ENCODE data around the gene PPP1R18. TPM values are rescaled to one million over a fixed set of nuclear protein-coding genes. Genes with fewer than 3 reads are reported as not detected.

Gene PPP1R18
- total and polyA plus RNA-seq, 2 experiments from 2014 or later: 11.3 to 12.0 TPM

DNA sequence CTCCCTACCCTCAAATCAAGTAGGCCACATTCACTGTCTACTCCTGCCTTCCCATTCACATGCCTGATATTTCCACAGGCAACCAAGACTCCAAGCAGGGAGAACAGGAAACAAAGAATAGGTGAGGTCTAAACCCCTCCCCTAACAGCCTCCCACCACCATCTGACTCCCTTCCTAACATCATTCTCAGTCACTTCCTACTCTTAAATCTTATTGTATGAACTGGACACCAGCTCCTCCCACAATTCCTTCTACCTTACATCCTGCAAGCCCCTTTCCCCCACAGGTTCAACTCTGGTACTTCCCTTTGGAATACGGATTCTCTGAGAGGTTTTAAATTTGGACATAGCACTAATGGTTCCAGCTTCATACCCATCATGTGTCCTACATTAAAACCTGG, 40.5 kb downstream of the PPP1R18 start:
- H3K9me3 ChIP-seq (ENCODE audit: low read depth): no peaks in the 10 kb centered on the region
- peaks cover 50% of the 10 kb centered on the region for H3K79me2 ChIP-seq
- H3K27me3 ChIP-seq: no peaks in the 10 kb centered on the region
- H2AFZ ChIP-seq: no peak overlapping the region
- no peak for DNase-seq (ENCODE audit: low spot score)
- no peak overlapping the region for H3K4me3 ChIP-seq
- peak overlapping the region; percentile 89 for H3K4me2 ChIP-seq
- H3K9me2 ChIP-seq (replicated peaks; ENCODE audit: insufficient read depth): no peaks in the 10 kb centered on the region
- WGBS (ENCODE audit: low lambda C conversion rate, missing lambda C conversion rate): 88% methylated on average over 1 of the region's 1 CpG
- peaks cover 19% of the 10 kb centered on the region for H3K4me1 ChIP-seq (ENCODE audit: insufficient read depth)
- TF ChIP-seq EZH2 (IDR thresholded peaks at IDR 0.05; ENCODE audit: borderline replicate concordance) (no peak), EZH2phosphoT487 (IDR thresholded peaks at IDR 0.05; ENCODE audit: low read depth, severe bottlenecking, unreplicated experiment) (no peak)
- TF ChIP-seq, protein P1, sequence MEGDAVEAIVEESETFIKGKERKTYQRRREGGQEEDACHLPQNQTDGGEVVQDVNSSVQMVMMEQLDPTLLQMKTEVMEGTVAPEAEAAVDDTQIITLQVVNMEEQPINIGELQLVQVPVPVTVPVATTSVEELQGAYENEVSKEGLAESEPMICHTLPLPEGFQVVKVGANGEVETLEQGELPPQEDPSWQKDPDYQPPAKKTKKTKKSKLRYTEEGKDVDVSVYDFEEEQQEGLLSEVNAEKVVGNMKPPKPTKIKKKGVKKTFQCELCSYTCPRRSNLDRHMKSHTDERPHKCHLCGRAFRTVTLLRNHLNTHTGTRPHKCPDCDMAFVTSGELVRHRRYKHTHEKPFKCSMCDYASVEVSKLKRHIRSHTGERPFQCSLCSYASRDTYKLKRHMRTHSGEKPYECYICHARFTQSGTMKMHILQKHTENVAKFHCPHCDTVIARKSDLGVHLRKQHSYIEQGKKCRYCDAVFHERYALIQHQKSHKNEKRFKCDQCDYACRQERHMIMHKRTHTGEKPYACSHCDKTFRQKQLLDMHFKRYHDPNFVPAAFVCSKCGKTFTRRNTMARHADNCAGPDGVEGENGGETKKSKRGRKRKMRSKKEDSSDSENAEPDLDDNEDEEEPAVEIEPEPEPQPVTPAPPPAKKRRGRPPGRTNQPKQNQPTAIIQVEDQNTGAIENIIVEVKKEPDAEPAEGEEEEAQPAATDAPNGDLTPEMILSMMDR (IDR thresholded peaks at IDR 0.05; ENCODE audit: poor library complexity): no peak
- H4K20me1 ChIP-seq (ENCODE audit: insufficient read depth, poor library complexity, severe bottlenecking): peaks cover 8% of the 10 kb centered on the region
- H3K27ac ChIP-seq: peak overlapping the region; percentile 52
- H3K36me3 ChIP-seq (replicated peaks; ENCODE audit: insufficient read depth, low read depth): no peaks in the 10 kb centered on the region

DNA sequence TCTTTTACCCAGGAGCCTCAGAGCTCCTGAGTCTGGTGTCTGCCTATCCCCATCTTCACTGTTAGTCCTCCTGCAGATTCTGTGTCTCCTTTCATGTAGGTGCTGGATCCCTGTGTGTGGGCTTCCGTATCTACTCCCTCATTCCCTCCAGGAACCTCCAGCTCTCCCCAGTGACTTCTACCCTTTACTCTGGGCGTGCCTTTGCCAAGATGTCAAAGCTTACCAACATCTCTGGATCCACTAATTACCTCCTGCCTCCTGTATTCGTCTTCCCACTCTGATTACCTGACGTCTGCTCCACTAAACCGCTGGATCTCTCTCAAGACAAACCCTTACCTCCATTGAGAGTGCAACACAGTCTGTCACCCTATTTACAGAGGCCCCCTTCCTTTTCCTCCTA, 41.7 kb downstream of the PPP1R18 start:
- TF ChIP-seq EZH2 (IDR thresholded peaks at IDR 0.05; ENCODE audit: borderline replicate concordance): no peak
- no peak for TF ChIP-seq EZH2phosphoT487 (IDR thresholded peaks at IDR 0.05; ENCODE audit: low read depth, severe bottlenecking, unreplicated experiment)
- TF ChIP-seq, protein P1 (IDR thresholded peaks at IDR 0.05; ENCODE audit: poor library complexity): no peak
- no peaks in the 10 kb centered on the region for H3K27me3 ChIP-seq
- H3K9me3 ChIP-seq (ENCODE audit: low read depth): no peaks in the 10 kb centered on the region
- WGBS (ENCODE audit: low lambda C conversion rate, missing lambda C conversion rate): 87% methylated on average over 5 of the region's 5 CpGs
- no peak overlapping the region for H2AFZ ChIP-seq
- H3K27ac ChIP-seq: no peak overlapping the region
- peaks cover 19% of the 10 kb centered on the region for H3K4me1 ChIP-seq (ENCODE audit: insufficient read depth)
- H3K4me2 ChIP-seq: no peak overlapping the region
- H3K9me2 ChIP-seq (replicated peaks; ENCODE audit: insufficient read depth): no peaks in the 10 kb centered on the region
- no peak overlapping the region for H3K4me3 ChIP-seq
- no peak for DNase-seq (ENCODE audit: low spot score)
- H3K36me3 ChIP-seq (replicated peaks; ENCODE audit: insufficient read depth, low read depth): no peaks in the 10 kb centered on the region
- peaks cover 8% of the 10 kb centered on the region for H4K20me1 ChIP-seq (ENCODE audit: insufficient read depth, poor library complexity, severe bottlenecking)
- H3K79me2 ChIP-seq: peaks cover 50% of the 10 kb centered on the region

DNA sequence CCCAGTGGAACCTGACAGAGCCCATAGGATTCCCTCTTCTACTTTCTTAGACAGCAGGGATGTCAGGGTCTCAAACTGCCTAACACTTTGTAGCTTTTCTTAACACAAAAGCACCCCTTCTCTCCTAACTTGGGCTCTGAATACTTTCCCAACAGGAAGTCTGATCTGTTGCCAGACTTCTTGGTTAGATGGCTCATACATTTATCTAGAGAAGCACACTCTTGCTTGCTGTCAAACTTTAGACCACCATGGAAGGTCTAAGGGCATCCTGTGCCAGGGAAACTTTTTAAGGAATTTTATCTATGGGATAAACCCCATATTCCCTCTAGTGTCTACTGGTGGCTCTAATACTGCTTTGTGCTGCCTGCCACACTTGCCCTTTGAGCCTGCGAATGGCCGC, 42.8 kb downstream of the PPP1R18 start:
- no peaks in the 10 kb centered on the region for H3K9me2 ChIP-seq (replicated peaks; ENCODE audit: insufficient read depth)
- no peaks in the 10 kb centered on the region for H3K9me3 ChIP-seq (ENCODE audit: low read depth)
- H3K27ac ChIP-seq: no peak overlapping the region
- no peaks in the 10 kb centered on the region for H3K36me3 ChIP-seq (replicated peaks; ENCODE audit: insufficient read depth, low read depth)
- no peak overlapping the region for H2AFZ ChIP-seq
- H3K4me3 ChIP-seq: no peak overlapping the region
- no peak overlapping the region for H3K4me2 ChIP-seq
- DNase-seq (ENCODE audit: low spot score): no peak
- H3K27me3 ChIP-seq: no peaks in the 10 kb centered on the region
- H3K4me1 ChIP-seq (ENCODE audit: insufficient read depth): peaks cover 16% of the 10 kb centered on the region
- WGBS (ENCODE audit: low lambda C conversion rate, missing lambda C conversion rate): 93% methylated on average over 2 of the region's 2 CpGs
- peaks cover 41% of the 10 kb centered on the region for H3K79me2 ChIP-seq
- TF ChIP-seq EZH2phosphoT487 (IDR thresholded peaks at IDR 0.05; ENCODE audit: low read depth, severe bottlenecking, unreplicated experiment) (no peak), EZH2 (IDR thresholded peaks at IDR 0.05; ENCODE audit: borderline replicate concordance) (no peak)
- TF ChIP-seq, protein P1 (IDR thresholded peaks at IDR 0.05; ENCODE audit: poor library complexity): no peak
- H4K20me1 ChIP-seq (ENCODE audit: insufficient read depth, poor library complexity, severe bottlenecking): peaks cover 8% of the 10 kb centered on the region

DNA sequence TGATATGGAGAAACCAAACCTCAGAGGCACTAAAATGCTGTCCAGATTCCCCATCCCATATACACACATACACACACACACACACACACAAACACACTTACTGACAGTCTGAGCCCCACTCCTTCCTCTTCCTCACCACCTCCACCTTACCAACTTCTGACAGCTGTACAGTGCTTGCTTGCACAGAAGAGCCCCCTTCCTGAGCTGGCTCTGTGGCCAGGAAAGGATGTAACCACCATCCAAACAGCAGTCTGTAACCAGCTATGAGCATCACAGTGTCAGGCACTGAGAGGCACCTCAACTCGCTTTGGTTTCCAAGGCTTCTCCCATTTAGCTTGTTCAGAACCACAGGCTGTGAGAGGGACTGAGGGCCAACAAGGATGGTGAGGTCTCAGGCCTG, 45.4 kb downstream of the PPP1R18 start:
- 100% methylated on average over 1 of the region's 1 CpG for WGBS (ENCODE audit: low lambda C conversion rate, missing lambda C conversion rate)
- Histone ChIP-seq H3K27ac (peak overlapping the region; percentile 30), H3K79me2 (peaks cover 25% of the 10 kb centered on the region), H3K9me3 (ENCODE audit: low read depth) (no peaks in the 10 kb centered on the region), H4K20me1 (ENCODE audit: insufficient read depth, poor library complexity, severe bottlenecking) (peaks cover 2% of the 10 kb centered on the region), H3K4me2 (no peak overlapping the region), H3K27me3 (no peaks in the 10 kb centered on the region), H3K9me2 (replicated peaks; ENCODE audit: insufficient read depth) (no peaks in the 10 kb centered on the region), H2AFZ (no peak overlapping the region), H3K36me3 (replicated peaks; ENCODE audit: insufficient read depth, low read depth) (no peaks in the 10 kb centered on the region), H3K4me1 (ENCODE audit: insufficient read depth) (peaks cover 9% of the 10 kb centered on the region), H3K4me3 (no peak overlapping the region)
- no peak for DNase-seq (ENCODE audit: low spot score)
- TF ChIP-seq, protein P1 (IDR thresholded peaks at IDR 0.05; ENCODE audit: poor library complexity): no peak
- TF ChIP-seq EZH2 (IDR thresholded peaks at IDR 0.05; ENCODE audit: borderline replicate concordance) (no peak), EZH2phosphoT487 (IDR thresholded peaks at IDR 0.05; ENCODE audit: low read depth, severe bottlenecking, unreplicated experiment) (no peak)

Measured in hepatocyte (in vitro differentiated cells).